Stimulated activated CD4-positive, alpha-beta T cell treated with anti-CD3 and anti-CD28 coated beads, Interleukin-15, amount 100 ng/mL, for 48 hours (primary cell): ENCODE measurements around the gene OPRM1.
A peak's percentile ranks its signal among the peaks of the same experiment; 100 is the strongest.

ENCODE experiments used
- DNase-seq, 2 donors: peaks; one replicate each; pipeline ENCODE4 v3.0.0-alpha.2; 2020; ENCODE audit warnings: low read depth in 2 of 2

Gene OPRM1

GRCh38 chr6:154276810-154277628 lies 238.0 kb downstream of the OPRM1 start:
- DNase-seq: no peak

GRCh38 chr6:154277629-154278017 lies 238.6 kb downstream of the OPRM1 start:
- DNase-seq: peak in 1 of 2 donors; percentile 6

- no peak for DNase-seq
Measured at GRCh38 chr6:154280521-154280920, 241.5 kb downstream of the OPRM1 start.

- DNase-seq: no peak
Measured at GRCh38 chr6:154284313-154284853, 245.3 kb downstream of the OPRM1 start.

DNA sequence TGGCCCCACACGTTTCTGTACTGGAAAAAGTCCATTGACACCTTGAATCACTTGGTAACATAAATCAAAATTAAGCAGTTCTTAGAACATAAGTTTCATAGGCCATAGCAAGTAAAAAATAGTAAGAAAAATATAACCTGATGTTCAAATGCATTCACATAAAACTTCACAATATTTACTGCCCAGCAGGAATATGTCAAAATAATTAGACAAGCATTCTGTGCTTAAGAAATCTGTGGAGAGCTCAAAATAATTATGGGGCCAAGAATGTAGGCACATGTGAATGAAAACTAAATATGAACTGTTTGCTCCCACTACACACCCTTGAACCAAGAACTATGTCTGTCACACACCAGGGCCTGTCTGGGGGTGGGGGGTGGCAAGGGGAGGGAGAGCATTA lies 246.8 kb downstream of the OPRM1 start:
- DNase-seq: no peak

GRCh38 chr6:154289818-154290508 lies 250.9 kb downstream of the OPRM1 start:
- no peak for DNase-seq

DNA sequence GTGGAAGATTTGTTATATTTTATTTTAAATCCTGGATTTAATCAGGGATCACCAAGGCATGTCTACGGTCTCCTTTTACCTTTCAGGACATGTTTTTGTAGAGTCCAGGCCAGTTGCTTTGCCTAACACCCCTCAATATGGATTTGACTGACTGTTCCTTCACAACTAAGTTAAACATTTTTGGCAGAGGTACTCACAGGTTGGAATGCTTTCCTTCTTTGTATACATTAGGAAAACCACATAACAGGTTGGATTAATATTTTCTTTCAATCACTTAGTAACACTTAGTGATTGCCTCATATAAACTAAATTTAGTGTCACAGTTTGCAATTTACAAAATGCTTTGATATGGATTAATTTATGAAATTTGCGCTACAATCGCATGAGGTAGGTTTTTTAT lies 253.0 kb downstream of the OPRM1 start:
- DNase-seq: no peak

DNA sequence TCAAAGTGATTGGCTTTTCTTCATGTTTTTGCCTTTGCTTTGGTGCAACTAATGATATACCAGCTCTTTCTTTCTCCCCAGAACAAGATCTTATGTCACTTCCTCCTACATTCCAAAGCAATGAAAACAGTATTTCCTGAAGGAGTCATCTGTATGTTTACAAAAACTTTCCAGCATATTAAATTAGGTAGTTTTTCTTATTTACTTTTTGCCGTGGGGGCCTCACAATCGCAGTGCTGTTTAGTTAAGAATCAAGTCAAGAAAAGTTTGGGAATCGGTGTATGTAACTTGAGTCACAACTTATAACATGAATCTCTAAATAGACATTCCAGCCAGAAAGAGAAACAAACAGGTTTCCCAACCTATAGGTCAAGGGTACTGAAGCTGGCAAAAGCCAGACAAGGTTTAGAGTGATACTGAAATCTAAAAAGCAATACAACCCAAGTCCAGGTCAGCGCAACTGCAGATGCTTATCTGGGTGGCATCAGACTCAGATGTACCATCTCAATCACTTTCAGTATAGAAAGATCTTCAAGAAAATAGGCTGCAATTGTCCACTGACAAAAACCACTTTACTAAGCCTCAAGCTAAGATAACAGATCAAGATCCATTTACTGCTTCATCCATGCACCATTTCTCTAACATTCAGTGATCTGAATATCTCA lies 253.9 kb downstream of the OPRM1 start:
- no peak for DNase-seq

DNA sequence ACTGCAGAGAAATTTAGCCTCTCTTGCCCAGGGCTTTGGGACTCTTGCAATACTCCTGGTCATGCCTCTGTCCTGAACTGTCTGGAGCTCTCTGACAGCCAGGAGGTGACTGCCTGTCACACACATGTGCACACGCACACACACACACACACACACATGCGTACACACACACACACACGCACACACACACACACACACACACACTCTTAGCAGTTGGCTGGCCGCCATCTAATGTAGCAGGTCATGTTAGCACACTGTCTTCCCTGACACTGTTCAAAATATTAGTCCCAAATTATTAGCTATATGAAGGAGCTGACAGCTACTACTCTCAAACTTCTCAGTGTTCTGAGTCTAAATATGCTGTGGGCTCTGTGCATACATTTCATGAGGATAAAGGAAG lies 256.7 kb downstream of the OPRM1 start:
- no peak for DNase-seq
